ENCODE data around the gene INTS6. TPM values are rescaled to one million over a fixed set of nuclear protein-coding genes. Genes with fewer than 3 reads are reported as not detected.

Gene INTS6
- total and polyA plus RNA-seq, 2 experiments from 2014 or later: 18.2 to 59.4 TPM

GRCh38 chr13:51341232-51341631, 111.6 kb downstream of the INTS6 start:
- peaks cover 10% of the 10 kb centered on the region for H3F3A ChIP-seq (ENCODE audit: insufficient read depth)
- H3K27me3 ChIP-seq (replicated peaks; ENCODE audit: insufficient read depth): no peaks in the 10 kb centered on the region
- in situ Hi-C loops (cut with MboI): no loop called here
- TF ChIP-seq EZH2 (IDR thresholded peaks at IDR 0.05; ENCODE audit: insufficient read depth, poor library complexity, severe bottlenecking): no peak
- TF ChIP-seq EZH2phosphoT487 (IDR thresholded peaks at IDR 0.05; ENCODE audit: insufficient read depth, low read depth): no peak
- H3K79me2 ChIP-seq (ENCODE audit: insufficient read depth): no peaks in the 10 kb centered on the region
- no peak overlapping the region for H3K4me2 ChIP-seq (ENCODE audit: unreplicated experiment)
- H3K4me3 ChIP-seq: no peak overlapping the region
- DNase-seq: no peak
- peaks cover 23% of the 10 kb centered on the region for H3K4me1 ChIP-seq (ENCODE audit: insufficient read depth)
- H3K9ac ChIP-seq: no peak overlapping the region
- 63 to 89% methylated on average over 2 of the region's 2 CpGs for WGBS, 2 experiments (ENCODE audit: low coverage in 1 of 2, low lambda C conversion rate in 2 of 2, missing lambda C conversion rate in 2 of 2)
- no peaks in the 10 kb centered on the region for H3K9me2 ChIP-seq (ENCODE audit: insufficient read depth)
- no peak overlapping the region for H3K27ac ChIP-seq
- no peak overlapping the region for H2AFZ ChIP-seq
- H3K36me3 ChIP-seq (ENCODE audit: low read depth): no peaks in the 10 kb centered on the region
- no peaks in the 10 kb centered on the region for H3K9me3 ChIP-seq (ENCODE audit: low read depth)
- no peaks in the 10 kb centered on the region for H4K20me1 ChIP-seq (ENCODE audit: insufficient read depth)

GRCh38 chr13:51339952-51340732, 112.7 kb downstream of the INTS6 start:
- Histone ChIP-seq H3K9me2 (ENCODE audit: insufficient read depth) (no peaks in the 10 kb centered on the region), H3K4me2 (ENCODE audit: unreplicated experiment) (no peak overlapping the region), H3K27ac (no peak overlapping the region), H2AFZ (no peak overlapping the region), H3K9me3 (ENCODE audit: low read depth) (no peaks in the 10 kb centered on the region), H3K27me3 (replicated peaks; ENCODE audit: insufficient read depth) (no peaks in the 10 kb centered on the region), H3F3A (ENCODE audit: insufficient read depth) (peaks cover 10% of the 10 kb centered on the region), H4K20me1 (ENCODE audit: insufficient read depth) (no peaks in the 10 kb centered on the region), H3K36me3 (ENCODE audit: low read depth) (no peaks in the 10 kb centered on the region), H3K79me2 (ENCODE audit: insufficient read depth) (no peaks in the 10 kb centered on the region), H3K4me1 (ENCODE audit: insufficient read depth) (peaks cover 23% of the 10 kb centered on the region), H3K4me3 (no peak overlapping the region), H3K9ac (no peak overlapping the region)
- 94 to 95% methylated on average over 4 of the region's 4 CpGs for WGBS, 2 experiments (ENCODE audit: low coverage in 1 of 2, low lambda C conversion rate in 2 of 2, missing lambda C conversion rate in 2 of 2)
- no peak for TF ChIP-seq EZH2 (IDR thresholded peaks at IDR 0.05; ENCODE audit: insufficient read depth, poor library complexity, severe bottlenecking)
- DNase-seq: peak; percentile 57
- in situ Hi-C loops (cut with MboI): no loop called here

GRCh38 chr13:51339354-51339753, 113.5 kb downstream of the INTS6 start, which contains the start of gene SERPINE3:
SERPINE3 (plus strand) TSS chr13:51339691; CDS start chr13:51341092, 1,401 bp downstream.
- H3K4me2 ChIP-seq (ENCODE audit: unreplicated experiment): no peak within 1 kb of the TSS
- no peak within 1 kb of the TSS for H2AFZ ChIP-seq
- no peaks in the 10 kb centered on the region for H3K9me2 ChIP-seq (ENCODE audit: insufficient read depth)
- H3K27me3 ChIP-seq (replicated peaks; ENCODE audit: insufficient read depth): no peaks in the 10 kb centered on the region
- peaks cover 10% of the 10 kb centered on the region for H3F3A ChIP-seq (ENCODE audit: insufficient read depth)
- in situ Hi-C loops (cut with MboI): no loop called here
- no peaks in the 10 kb centered on the region for H3K36me3 ChIP-seq (ENCODE audit: low read depth)
- H3K9ac ChIP-seq: no peak within 1 kb of the TSS
- TF ChIP-seq EZH2 (IDR thresholded peaks at IDR 0.05; ENCODE audit: insufficient read depth, poor library complexity, severe bottlenecking) (no peak), EZH2phosphoT487 (IDR thresholded peaks at IDR 0.05; ENCODE audit: insufficient read depth, low read depth) (no peak)
- H3K4me1 ChIP-seq (ENCODE audit: insufficient read depth): peaks cover 23% of the 10 kb centered on the region
- DNase-seq: no peak
- whole genome bisulfite sequencing, 2 experiments (ENCODE audit: low coverage in 1 of 2, low lambda C conversion rate in 2 of 2, missing lambda C conversion rate in 2 of 2): 41 to 47% methylated on average over 11 of the region's 11 CpGs
- no peak within 1 kb of the TSS for H3K4me3 ChIP-seq
- H4K20me1 ChIP-seq (ENCODE audit: insufficient read depth): no peaks in the 10 kb centered on the region
- H3K27ac ChIP-seq: no peak within 1 kb of the TSS
- H3K9me3 ChIP-seq (ENCODE audit: low read depth): no peaks in the 10 kb centered on the region
- no peaks in the 10 kb centered on the region for H3K79me2 ChIP-seq (ENCODE audit: insufficient read depth)

GRCh38 chr13:51336746-51337145, 116.1 kb downstream of the INTS6 start:
- H3K79me2 ChIP-seq (ENCODE audit: insufficient read depth): no peaks in the 10 kb centered on the region
- H3K9me3 ChIP-seq (ENCODE audit: low read depth): no peaks in the 10 kb centered on the region
- H2AFZ ChIP-seq: no peak overlapping the region
- in situ Hi-C loops (cut with MboI): no loop called here
- no peak for DNase-seq
- no peak overlapping the region for H3K4me3 ChIP-seq
- 91 to 96% methylated on average over 5 of the region's 5 CpGs for WGBS, 2 experiments (ENCODE audit: low coverage in 1 of 2, low lambda C conversion rate in 2 of 2, missing lambda C conversion rate in 2 of 2)
- H3K9ac ChIP-seq: no peak overlapping the region
- H3K9me2 ChIP-seq (ENCODE audit: insufficient read depth): no peaks in the 10 kb centered on the region
- no peaks in the 10 kb centered on the region for H3K27me3 ChIP-seq (replicated peaks; ENCODE audit: insufficient read depth)
- H3K27ac ChIP-seq: no peak overlapping the region
- TF ChIP-seq EZH2 (IDR thresholded peaks at IDR 0.05; ENCODE audit: insufficient read depth, poor library complexity, severe bottlenecking) (no peak), EZH2phosphoT487 (IDR thresholded peaks at IDR 0.05; ENCODE audit: insufficient read depth, low read depth) (no peak)
- 0 out of 2 replicates have a peak, but pooled peaks cover 5% of the 10 kb centered on the region for H3K4me1 ChIP-seq (ENCODE audit: insufficient read depth)
- no peak overlapping the region for H3K4me2 ChIP-seq (ENCODE audit: unreplicated experiment)
- H3K36me3 ChIP-seq (ENCODE audit: low read depth): no peaks in the 10 kb centered on the region
- H3F3A ChIP-seq (ENCODE audit: insufficient read depth): no peaks in the 10 kb centered on the region
- H4K20me1 ChIP-seq (ENCODE audit: insufficient read depth): no peaks in the 10 kb centered on the region
